Calu3 (cell line): ENCODE results near the gene SLC27A1. TPM values are rescaled to one million over a fixed set of nuclear protein-coding genes. Genes with fewer than 3 reads are reported as not detected.

ENCODE experiments used
- BruUV-seq: library from RNA; stranded (reverse); fragments of 400-500 nt; replicated peaks from 2 replicates; lab custom pipeline; 2021; lab: Mats Ljungman, UMichigan
- CTCF ChIA-PET: fragments of 300-600 bp; sonication (Branson Sonifier 250); formaldehyde crosslinking; loops from one replicate; lab custom pipeline; 2022; ENCODE audit warnings: antibody characterized with exemption; lab: Charles Lee
- DNase-seq: peaks from one replicate; pipeline ENCODE4 v3.0.0; 2022
- H3K27ac Mint-ChIP-seq: one replicate; pipeline ENCODE4 v1.8.0; 2022; ENCODE audit warnings: mixed read lengths; ENCODE audit not compliant: unreplicated experiment
- H3K27me3 Mint-ChIP-seq: one replicate; pipeline ENCODE4 v1.8.0; 2022; ENCODE audit warnings: mixed read lengths; ENCODE audit not compliant: unreplicated experiment
- H3K36me3 Mint-ChIP-seq: one replicate; pipeline ENCODE4 v1.8.0; 2022; ENCODE audit warnings: mild to moderate bottlenecking, moderate library complexity, mixed read lengths; ENCODE audit not compliant: insufficient read depth, unreplicated experiment
- H3K4me1 Mint-ChIP-seq: one replicate; pipeline ENCODE4 v1.8.0; 2022; ENCODE audit warnings: mild to moderate bottlenecking, low read depth, mixed read lengths; ENCODE audit not compliant: unreplicated experiment
- H3K4me3 Mint-ChIP-seq: one replicate; pipeline ENCODE4 v1.8.0; 2022; ENCODE audit warnings: mild to moderate bottlenecking, low read depth, moderate library complexity, mixed read lengths; ENCODE audit not compliant: unreplicated experiment
- H3K9me3 Mint-ChIP-seq: one replicate; pipeline ENCODE4 v1.8.0; 2022; ENCODE audit warnings: low read depth, mixed read lengths; ENCODE audit not compliant: unreplicated experiment
- intact Hi-C: fragments of 100-400 bp; cut with micrococcal nuclease; formaldehyde crosslinking; loops from one replicate; pipeline ENCODE4 v1.10.0; 2022; ENCODE audit not compliant: unreplicated experiment
- total RNA-seq: library from RNA; stranded (reverse); gene quantifications from 2 replicates; pipeline ENCODE4 v1.2.3, GENCODE V29; 2022
- TF ChIP-seq, protein P1 (sequence below): fragments of 200-600 bp; IDR thresholded peaks from one replicate; pipeline ENCODE4 v1.8.0; 2022; ENCODE audit warnings: antibody characterized with exemption; ENCODE audit not compliant: unreplicated experiment

SLC27A1 gene
- total RNA-seq, 1 experiment from 2014 or later, result 42.5 TPM

DNA sequence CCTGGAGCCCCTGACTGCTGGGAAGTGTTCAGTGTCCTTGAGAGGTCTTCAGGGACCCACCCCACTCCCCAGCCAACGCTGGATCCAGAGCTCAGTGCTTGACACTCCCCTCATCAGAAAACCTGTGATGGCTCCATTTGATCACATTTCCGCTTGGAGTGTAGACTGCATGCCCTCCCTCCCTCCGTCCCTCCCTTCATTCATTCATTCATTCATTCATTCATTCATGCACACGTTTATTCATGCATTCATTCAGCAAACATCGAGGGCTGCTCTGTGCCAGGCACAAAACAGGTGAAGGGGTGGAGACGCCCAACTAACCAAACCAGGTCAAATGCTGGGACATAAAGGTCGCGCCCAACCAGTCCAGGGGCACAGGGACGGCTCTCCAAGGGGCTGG, 54.8 kb downstream of the SLC27A1 start:
- CTCF ChIA-PET, result no interaction called here
- TF ChIP-seq, protein P1, sequence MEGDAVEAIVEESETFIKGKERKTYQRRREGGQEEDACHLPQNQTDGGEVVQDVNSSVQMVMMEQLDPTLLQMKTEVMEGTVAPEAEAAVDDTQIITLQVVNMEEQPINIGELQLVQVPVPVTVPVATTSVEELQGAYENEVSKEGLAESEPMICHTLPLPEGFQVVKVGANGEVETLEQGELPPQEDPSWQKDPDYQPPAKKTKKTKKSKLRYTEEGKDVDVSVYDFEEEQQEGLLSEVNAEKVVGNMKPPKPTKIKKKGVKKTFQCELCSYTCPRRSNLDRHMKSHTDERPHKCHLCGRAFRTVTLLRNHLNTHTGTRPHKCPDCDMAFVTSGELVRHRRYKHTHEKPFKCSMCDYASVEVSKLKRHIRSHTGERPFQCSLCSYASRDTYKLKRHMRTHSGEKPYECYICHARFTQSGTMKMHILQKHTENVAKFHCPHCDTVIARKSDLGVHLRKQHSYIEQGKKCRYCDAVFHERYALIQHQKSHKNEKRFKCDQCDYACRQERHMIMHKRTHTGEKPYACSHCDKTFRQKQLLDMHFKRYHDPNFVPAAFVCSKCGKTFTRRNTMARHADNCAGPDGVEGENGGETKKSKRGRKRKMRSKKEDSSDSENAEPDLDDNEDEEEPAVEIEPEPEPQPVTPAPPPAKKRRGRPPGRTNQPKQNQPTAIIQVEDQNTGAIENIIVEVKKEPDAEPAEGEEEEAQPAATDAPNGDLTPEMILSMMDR, result no peak
- peaks cover 15% of the 10 kb centered on the region for H3K36me3 Mint-ChIP-seq
- intact Hi-C loops, result no loop called here
- H3K9me3 Mint-ChIP-seq, result peaks cover 2% of the 10 kb centered on the region
- no peaks in the 10 kb centered on the region for H3K4me1 Mint-ChIP-seq
- H3K27me3 Mint-ChIP-seq, result peaks cover 12% of the 10 kb centered on the region
- no peak overlapping the region for H3K27ac Mint-ChIP-seq
- no peak overlapping the region for H3K4me3 Mint-ChIP-seq
- no peak for DNase-seq
- BruUV-seq, result no TSS peak

DNA sequence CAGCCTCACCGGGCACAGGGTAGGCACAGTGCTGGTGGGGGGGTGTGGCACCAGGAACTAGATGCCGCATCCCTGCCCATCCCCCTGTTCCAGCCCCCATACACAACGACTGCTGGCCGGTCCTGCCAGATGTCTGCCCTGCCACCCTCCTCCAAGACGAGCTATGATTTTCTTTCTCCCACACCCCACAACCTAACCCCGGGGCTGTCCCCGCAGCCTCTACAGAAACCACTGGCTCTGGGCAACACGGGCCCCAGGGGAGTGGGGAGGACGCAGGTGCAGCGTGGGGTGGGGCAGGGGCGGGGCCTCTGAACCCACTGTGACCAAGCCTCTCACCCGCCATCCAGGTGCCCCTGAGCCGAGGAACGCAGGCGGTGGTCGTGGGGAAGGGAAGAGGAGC, 56.6 kb downstream of the SLC27A1 start:
- no peak for DNase-seq
- Mint-ChIP-seq H3K4me3 (no peak overlapping the region), H3K36me3 (peaks cover 7% of the 10 kb centered on the region), H3K27me3 (peaks cover 12% of the 10 kb centered on the region), H3K27ac (no peak overlapping the region), H3K4me1 (no peaks in the 10 kb centered on the region), H3K9me3 (peaks cover 2% of the 10 kb centered on the region)
- TF ChIP-seq, protein P1, result no peak
- intact Hi-C loops, result no loop called here
- CTCF ChIA-PET, result no interaction called here
- BruUV-seq, result no TSS peak

DNA sequence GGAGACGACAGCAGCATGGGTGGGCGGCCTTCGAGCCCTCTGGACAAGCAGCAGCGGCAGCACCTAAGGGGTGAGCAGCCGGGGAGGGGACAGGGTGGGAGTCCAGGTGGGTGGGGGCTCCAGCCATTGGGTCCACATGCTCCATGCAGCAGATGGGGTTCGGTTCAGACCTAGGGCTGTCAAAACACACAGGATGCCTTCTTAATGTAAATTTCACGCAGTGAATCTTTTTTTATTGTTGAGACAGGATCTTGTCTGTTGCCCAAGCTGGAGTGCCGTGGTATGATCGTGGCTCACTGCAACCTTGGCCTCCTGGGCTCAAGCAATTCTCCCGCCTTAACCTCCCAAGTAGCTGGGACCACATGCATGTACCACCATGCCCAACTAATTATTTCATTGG, 57.0 kb downstream of the SLC27A1 start:
- H3K36me3 Mint-ChIP-seq, result peaks cover 7% of the 10 kb centered on the region
- no TSS peak for BruUV-seq
- TF ChIP-seq, protein P1, result no peak
- H3K4me1 Mint-ChIP-seq, result no peaks in the 10 kb centered on the region
- H3K27ac Mint-ChIP-seq, result no peak overlapping the region
- DNase-seq, result no peak
- intact Hi-C loops, result no loop called here
- H3K27me3 Mint-ChIP-seq, result peaks cover 12% of the 10 kb centered on the region
- peaks cover 2% of the 10 kb centered on the region for H3K9me3 Mint-ChIP-seq
- no peak overlapping the region for H3K4me3 Mint-ChIP-seq
- CTCF ChIA-PET, result interaction anchor here (0.6 kb wide), 1 partner anchor 12 kb away, joined by 3 read pairs; no protein-coding TSS in a partner anchor

DNA sequence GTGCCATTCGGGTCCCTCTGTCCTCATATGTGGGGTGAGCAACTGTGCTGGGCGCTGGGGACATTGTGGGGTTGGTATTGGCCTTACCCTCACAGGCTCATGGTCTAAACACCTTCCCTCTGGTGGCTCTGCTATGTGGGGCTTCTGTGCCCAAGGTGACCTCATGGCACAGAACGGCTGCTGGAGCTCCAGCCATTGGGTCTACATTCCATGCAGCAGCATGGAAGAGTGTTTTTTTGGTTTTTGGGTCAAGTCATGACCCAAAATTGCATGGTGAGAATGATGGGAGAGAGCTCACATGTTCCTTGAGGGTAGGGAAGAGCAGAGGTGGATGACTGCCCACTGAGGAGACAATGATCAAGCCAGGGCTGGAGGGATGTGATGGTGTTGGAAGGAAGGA, 58.3 kb downstream of the SLC27A1 start:
- peaks cover 2% of the 10 kb centered on the region for H3K9me3 Mint-ChIP-seq
- TF ChIP-seq, protein P1, result no peak
- BruUV-seq, result no TSS peak
- intact Hi-C loops, result no loop called here
- H3K27me3 Mint-ChIP-seq, result peaks cover 12% of the 10 kb centered on the region
- CTCF ChIA-PET, result interaction anchor here (0.6 kb wide), 1 partner anchor 1055 kb away, joined by 3 read pairs; no protein-coding TSS in a partner anchor
- no peak overlapping the region for H3K4me3 Mint-ChIP-seq
- H3K4me1 Mint-ChIP-seq, result no peaks in the 10 kb centered on the region
- H3K27ac Mint-ChIP-seq, result no peak overlapping the region
- no peak for DNase-seq
- no peaks in the 10 kb centered on the region for H3K36me3 Mint-ChIP-seq
